GM23338 (cell line): ENCODE results near the gene TUBD1. TPM values are rescaled to one million over a fixed set of nuclear protein-coding genes. Genes with fewer than 3 reads are reported as not detected.
A peak's percentile ranks its signal among the peaks of the same experiment; 100 is the strongest.

Experiments
- ATAC-seq: fragments of 200-7000 bp; cut with Tn5 transposase; 3 replicates; pipeline ENCODE4 v1.9.1; 2020
- DNase-seq: peaks from one replicate; pipeline ENCODE4 v3.0.0-alpha.2; 2015; ENCODE audit warnings: low spot score
- H2AFZ ChIP-seq: fragments of 200-600 bp; sonication (generic); 2 replicates; pipeline ENCODE4 v1.8.0; 2016; ENCODE audit warnings: antibody characterized with exemption, mild to moderate bottlenecking, moderate library complexity
- H3F3A ChIP-seq: fragments of 200-600 bp; sonication (generic); replicated peaks from 2 replicates; pipeline ENCODE4 v1.8.0; 2017; ENCODE audit warnings: antibody characterized with exemption, mixed run types, low read depth
- H3K27ac ChIP-seq: fragments of 200-600 bp; sonication (generic); 2 replicates; pipeline ENCODE4 v1.6.1; 2016; ENCODE audit warnings: low read depth
- H3K27me3 ChIP-seq: fragments of 200-600 bp; sonication (generic); 2 replicates; pipeline ENCODE4 v1.8.0; 2016; ENCODE audit warnings: mild to moderate bottlenecking, mixed run types, moderate library complexity; ENCODE audit not compliant: insufficient read depth
- H3K36me3 ChIP-seq: fragments of 200-600 bp; sonication (generic); 2 replicates; pipeline ENCODE4 v1.8.0; 2016; ENCODE audit warnings: mild to moderate bottlenecking; ENCODE audit not compliant: insufficient read depth
- H3K4me1 ChIP-seq: fragments of 200-600 bp; sonication (generic); 2 replicates; pipeline ENCODE4 v1.8.0; 2016; ENCODE audit warnings: mild to moderate bottlenecking, moderate library complexity; ENCODE audit not compliant: insufficient read depth
- H3K4me2 ChIP-seq: fragments of 200-600 bp; sonication (generic); 2 replicates; pipeline ENCODE4 v1.7.1; 2017; ENCODE audit warnings: mixed run types
- H3K4me3 ChIP-seq: fragments of 200-600 bp; sonication (generic); 2 replicates; pipeline ENCODE4 v1.6.1; 2016; ENCODE audit warnings: mixed run types
- H3K79me2 ChIP-seq: fragments of 200-600 bp; sonication (generic); replicated peaks from 2 replicates; pipeline ENCODE4 v1.8.0; 2017; ENCODE audit warnings: mild to moderate bottlenecking; ENCODE audit not compliant: insufficient read depth
- H3K9me2 ChIP-seq: fragments of 200-600 bp; sonication (generic); 2 replicates; pipeline ENCODE4 v1.8.0; 2017; ENCODE audit not compliant: insufficient read depth
- H4K20me1 ChIP-seq: fragments of 200-600 bp; sonication (generic); replicated peaks from 2 replicates; pipeline ENCODE4 v1.8.0; 2017; ENCODE audit warnings: mild to moderate bottlenecking; ENCODE audit not compliant: insufficient read depth
- H3K27ac Mint-ChIP-seq: 2 replicates; pipeline ENCODE4 v1.8.0; 2020; ENCODE audit warnings: inconsistent platforms, mild to moderate bottlenecking, moderate library complexity, mixed read lengths
- H3K27me3 Mint-ChIP-seq: 3 replicates; pipeline ENCODE4 v1.8.0; 2022; ENCODE audit warnings: low read depth, mild to moderate bottlenecking, moderate library complexity, mixed read lengths, inconsistent platforms; ENCODE audit not compliant: insufficient read depth, poor library complexity
- H3K36me3 Mint-ChIP-seq: 3 replicates; pipeline ENCODE4 v1.8.0; 2021; ENCODE audit warnings: low read depth, mild to moderate bottlenecking, inconsistent platforms, moderate library complexity, mixed read lengths
- H3K4me1 Mint-ChIP-seq: 3 replicates; pipeline ENCODE4 v1.8.0; 2020; ENCODE audit warnings: mild to moderate bottlenecking, inconsistent platforms, mixed read lengths
- H3K4me3 Mint-ChIP-seq: 3 replicates; pipeline ENCODE4 v1.8.0; 2021; ENCODE audit warnings: moderate library complexity, mild to moderate bottlenecking, inconsistent platforms, mixed read lengths
- H3K9me3 Mint-ChIP-seq: 3 replicates; pipeline ENCODE4 v1.8.0; 2020; ENCODE audit warnings: moderate library complexity, mild to moderate bottlenecking, inconsistent platforms, mixed read lengths
- CREB1 ChIP-seq: fragments of 250-450 bp; sonication (Bioruptor Pico); IDR thresholded peaks from 2 replicates; pipeline ENCODE4 v1.5.0; 2020; ENCODE audit warnings: low read depth, mild to moderate bottlenecking, moderate library complexity
- POLR2AphosphoS5 ChIP-seq: IDR thresholded peaks from 2 replicates; pipeline ENCODE4 v1.6.1; 2016; ENCODE audit warnings: antibody characterized with exemption, low read depth
- ZNF114 ChIP-seq: fragments of 250-450 bp; sonication (Bioruptor Pico); IDR thresholded peaks from 2 replicates; pipeline ENCODE4 v1.5.0; 2020; ENCODE audit warnings: mild to moderate bottlenecking, moderate library complexity
- polyA plus RNA-seq: library from polyadenylated mRNA; unstranded; fragments of >200 nt; fragmentation: Nextera tagmentation; extraction: Ambion mirVana; gene quantifications from 2 replicates; pipeline ENCODE4 v1.2.1, GENCODE V29; 2016
- total RNA-seq: library from RNA; depleted of rRNA; stranded (reverse); fragments of >200 nt; shearing (Covaris generic); gene quantifications from 2 replicates; pipeline ENCODE4 v1.2.3, GENCODE V29; 2014
- TF ChIP-seq, protein P1 (sequence below): fragments of 250-450 bp; sonication (Bioruptor Pico); IDR thresholded peaks from 2 replicates; pipeline ENCODE4 v1.5.0; 2020; ENCODE audit warnings: mild to moderate bottlenecking, moderate library complexity
- TF ChIP-seq, protein P2 (sequence below), 2 experiments: fragments of 200-600 bp in 1 of 2; sonication (generic) in 1 of 2; conservative IDR thresholded peaks; 2 replicates each; pipeline versions ENCODE4 v1.5.1 to v1.6.1; 2016 to 2017; ENCODE audit warnings: antibody characterized with exemption in 2 of 2, low read depth in 2 of 2, mild to moderate bottlenecking in 2 of 2, moderate library complexity in 1 of 2

Gene TUBD1
- total and polyA plus RNA-seq, 2 experiments from 2014 or later = 11.6 to 13.8 TPM

DNA sequence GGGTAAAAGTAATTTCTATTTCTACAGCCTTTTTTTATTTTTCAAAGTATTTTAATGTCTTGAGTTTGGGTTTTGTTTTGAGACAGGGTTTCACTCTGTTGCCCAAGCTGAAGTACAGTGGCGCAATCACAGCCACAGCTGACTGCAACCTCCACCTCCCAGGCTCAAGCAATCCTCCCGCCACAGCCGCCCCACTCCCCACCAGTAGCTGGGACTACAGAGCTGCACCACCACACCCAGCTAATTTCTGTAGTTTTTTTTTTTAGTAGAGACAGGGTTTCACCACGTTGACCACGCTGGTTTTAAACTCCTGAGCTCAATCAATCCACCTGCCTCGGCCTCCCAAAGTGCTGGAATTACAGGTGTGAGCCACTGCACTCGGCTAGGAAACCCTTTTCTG is 44.0 kb downstream of the TUBD1 start:
- ATAC-seq (no peak), DNase-seq (no peak)
- Histone ChIP-seq H3K36me3 (no peaks in the 10 kb centered on the region), H3K9me2 (peaks cover 5% of the 10 kb centered on the region; the same call in 1 of the 2 replicates), H3K79me2 (no peaks in the 10 kb centered on the region), H3K27me3 (no peaks in the 10 kb centered on the region), H3K27ac (no peak overlapping the region), H3K4me3 (no peak overlapping the region), H3K4me1 (peaks cover 17% of the 10 kb centered on the region), H3F3A (no peaks in the 10 kb centered on the region), H4K20me1 (no peaks in the 10 kb centered on the region), H3K4me2 (no peak overlapping the region), H2AFZ (no peak overlapping the region)
- no peaks in the 10 kb centered on the region; the same call in 2 of the 3 replicates for H3K9me3 Mint-ChIP-seq
- H3K27ac Mint-ChIP-seq = peak overlapping the region; percentile 21; the same call in 1 of the 2 replicates
- H3K36me3 Mint-ChIP-seq = no peaks in the 10 kb centered on the region
- H3K27me3 Mint-ChIP-seq = peaks cover 27% of the 10 kb centered on the region
- H3K4me1 Mint-ChIP-seq = peaks cover 45% of the 10 kb centered on the region
- no peak overlapping the region for H3K4me3 Mint-ChIP-seq
- TF ChIP-seq CREB1 (CRISPR knock-in tag) (no peak), ZNF114 (CRISPR knock-in tag) (no peak), POLR2AphosphoS5 (no peak)
- TF ChIP-seq, protein P1, sequence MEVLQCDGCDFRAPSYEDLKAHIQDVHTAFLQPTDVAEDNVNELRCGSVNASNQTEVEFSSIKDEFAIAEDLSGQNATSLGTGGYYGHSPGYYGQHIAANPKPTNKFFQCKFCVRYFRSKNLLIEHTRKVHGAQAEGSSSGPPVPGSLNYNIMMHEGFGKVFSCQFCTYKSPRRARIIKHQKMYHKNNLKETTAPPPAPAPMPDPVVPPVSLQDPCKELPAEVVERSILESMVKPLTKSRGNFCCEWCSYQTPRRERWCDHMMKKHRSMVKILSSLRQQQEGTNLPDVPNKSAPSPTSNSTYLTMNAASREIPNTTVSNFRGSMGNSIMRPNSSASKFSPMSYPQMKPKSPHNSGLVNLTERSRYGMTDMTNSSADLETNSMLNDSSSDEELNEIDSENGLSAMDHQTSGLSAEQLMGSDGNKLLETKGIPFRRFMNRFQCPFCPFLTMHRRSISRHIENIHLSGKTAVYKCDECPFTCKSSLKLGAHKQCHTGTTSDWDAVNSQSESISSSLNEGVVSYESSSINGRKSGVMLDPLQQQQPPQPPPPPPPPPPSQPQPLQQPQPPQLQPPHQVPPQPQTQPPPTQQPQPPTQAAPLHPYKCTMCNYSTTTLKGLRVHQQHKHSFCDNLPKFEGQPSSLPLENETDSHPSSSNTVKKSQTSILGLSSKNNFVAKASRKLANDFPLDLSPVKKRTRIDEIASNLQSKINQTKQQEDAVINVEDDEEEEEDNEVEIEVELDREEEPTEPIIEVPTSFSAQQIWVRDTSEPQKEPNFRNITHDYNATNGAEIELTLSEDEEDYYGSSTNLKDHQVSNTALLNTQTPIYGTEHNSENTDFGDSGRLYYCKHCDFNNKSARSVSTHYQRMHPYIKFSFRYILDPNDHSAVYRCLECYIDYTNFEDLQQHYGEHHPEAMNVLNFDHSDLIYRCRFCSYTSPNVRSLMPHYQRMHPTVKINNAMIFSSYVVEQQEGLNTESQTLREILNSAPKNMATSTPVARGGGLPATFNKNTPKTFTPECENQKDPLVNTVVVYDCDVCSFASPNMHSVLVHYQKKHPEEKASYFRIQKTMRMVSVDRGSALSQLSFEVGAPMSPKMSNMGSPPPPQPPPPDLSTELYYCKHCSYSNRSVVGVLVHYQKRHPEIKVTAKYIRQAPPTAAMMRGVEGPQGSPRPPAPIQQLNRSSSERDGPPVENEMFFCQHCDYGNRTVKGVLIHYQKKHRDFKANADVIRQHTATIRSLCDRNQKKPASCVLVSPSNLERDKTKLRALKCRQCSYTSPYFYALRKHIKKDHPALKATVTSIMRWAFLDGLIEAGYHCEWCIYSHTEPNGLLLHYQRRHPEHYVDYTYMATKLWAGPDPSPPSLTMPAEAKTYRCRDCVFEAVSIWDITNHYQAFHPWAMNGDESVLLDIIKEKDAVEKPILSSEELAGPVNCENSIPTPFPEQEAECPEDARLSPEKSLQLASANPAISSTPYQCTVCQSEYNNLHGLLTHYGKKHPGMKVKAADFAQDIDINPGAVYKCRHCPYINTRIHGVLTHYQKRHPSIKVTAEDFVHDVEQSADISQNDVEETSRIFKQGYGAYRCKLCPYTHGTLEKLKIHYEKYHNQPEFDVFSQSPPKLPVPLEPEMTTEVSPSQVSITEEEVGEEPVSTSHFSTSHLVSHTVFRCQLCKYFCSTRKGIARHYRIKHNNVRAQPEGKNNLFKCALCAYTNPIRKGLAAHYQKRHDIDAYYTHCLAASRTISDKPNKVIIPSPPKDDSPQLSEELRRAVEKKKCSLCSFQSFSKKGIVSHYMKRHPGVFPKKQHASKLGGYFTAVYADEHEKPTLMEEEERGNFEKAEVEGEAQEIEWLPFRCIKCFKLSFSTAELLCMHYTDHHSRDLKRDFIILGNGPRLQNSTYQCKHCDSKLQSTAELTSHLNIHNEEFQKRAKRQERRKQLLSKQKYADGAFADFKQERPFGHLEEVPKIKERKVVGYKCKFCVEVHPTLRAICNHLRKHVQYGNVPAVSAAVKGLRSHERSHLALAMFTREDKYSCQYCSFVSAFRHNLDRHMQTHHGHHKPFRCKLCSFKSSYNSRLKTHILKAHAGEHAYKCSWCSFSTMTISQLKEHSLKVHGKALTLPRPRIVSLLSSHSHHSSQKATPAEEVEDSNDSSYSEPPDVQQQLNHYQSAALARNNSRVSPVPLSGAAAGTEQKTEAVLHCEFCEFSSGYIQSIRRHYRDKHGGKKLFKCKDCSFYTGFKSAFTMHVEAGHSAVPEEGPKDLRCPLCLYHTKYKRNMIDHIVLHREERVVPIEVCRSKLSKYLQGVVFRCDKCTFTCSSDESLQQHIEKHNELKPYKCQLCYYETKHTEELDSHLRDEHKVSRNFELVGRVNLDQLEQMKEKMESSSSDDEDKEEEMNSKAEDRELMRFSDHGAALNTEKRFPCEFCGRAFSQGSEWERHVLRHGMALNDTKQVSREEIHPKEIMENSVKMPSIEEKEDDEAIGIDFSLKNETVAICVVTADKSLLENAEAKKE = no peak
- TF ChIP-seq, protein P2, sequence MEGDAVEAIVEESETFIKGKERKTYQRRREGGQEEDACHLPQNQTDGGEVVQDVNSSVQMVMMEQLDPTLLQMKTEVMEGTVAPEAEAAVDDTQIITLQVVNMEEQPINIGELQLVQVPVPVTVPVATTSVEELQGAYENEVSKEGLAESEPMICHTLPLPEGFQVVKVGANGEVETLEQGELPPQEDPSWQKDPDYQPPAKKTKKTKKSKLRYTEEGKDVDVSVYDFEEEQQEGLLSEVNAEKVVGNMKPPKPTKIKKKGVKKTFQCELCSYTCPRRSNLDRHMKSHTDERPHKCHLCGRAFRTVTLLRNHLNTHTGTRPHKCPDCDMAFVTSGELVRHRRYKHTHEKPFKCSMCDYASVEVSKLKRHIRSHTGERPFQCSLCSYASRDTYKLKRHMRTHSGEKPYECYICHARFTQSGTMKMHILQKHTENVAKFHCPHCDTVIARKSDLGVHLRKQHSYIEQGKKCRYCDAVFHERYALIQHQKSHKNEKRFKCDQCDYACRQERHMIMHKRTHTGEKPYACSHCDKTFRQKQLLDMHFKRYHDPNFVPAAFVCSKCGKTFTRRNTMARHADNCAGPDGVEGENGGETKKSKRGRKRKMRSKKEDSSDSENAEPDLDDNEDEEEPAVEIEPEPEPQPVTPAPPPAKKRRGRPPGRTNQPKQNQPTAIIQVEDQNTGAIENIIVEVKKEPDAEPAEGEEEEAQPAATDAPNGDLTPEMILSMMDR (conservative IDR thresholded peaks at IDR 0.05; ENCODE audit: low read depth in 2 of 2) = no peak
